Endothelial cell of umbilical vein (primary cell): ENCODE measurements around the gene GUF1. TPM values are rescaled to one million over a fixed set of nuclear protein-coding genes. Genes with fewer than 3 reads are reported as not detected.

Experiments used
- BruUV-seq: library from RNA; stranded (reverse); fragments of 400-500 nt; replicated peaks from 2 replicates; lab custom pipeline; 2021; lab: Mats Ljungman, UMichigan
- CTCF ChIA-PET: fragments of 300-600, 350-600 bp; sonication (Branson Sonifier 250); formaldehyde crosslinking; loops from one replicate; lab custom pipeline; 2021; ENCODE audit warnings: antibody characterized with exemption, inconsistent platforms; lab: Charles Lee
- POLR2A ChIA-PET: fragments of 300-600, 350-600 bp; sonication (Branson Sonifier 250); formaldehyde crosslinking; loops from one replicate; lab custom pipeline; 2021; ENCODE audit warnings: antibody characterized with exemption, inconsistent platforms; lab: Charles Lee
- DNase-seq: peaks from one replicate; pipeline ENCODE4 v3.0.0-alpha.2; 2011; ENCODE audit warnings: low read depth, low spot score
- FAIRE-seq: peaks from 2 replicates; lab custom pipeline; 2011; peaks lifted over from hg19 to GRCh38; lab: Jason Lieb, UNC
- H2AFZ ChIP-seq: 2 replicates; pipeline ENCODE4 v1.6.0; 2012; ENCODE audit warnings: low read depth, low read length, control low read depth, inconsistent platforms
- H3K27ac ChIP-seq: 2 replicates; pipeline ENCODE4 v1.5.1; 2011; ENCODE audit warnings: low read depth, mild to moderate bottlenecking, control low read depth, low read length, moderate library complexity; ENCODE audit not compliant: insufficient read depth
- H3K27me3 ChIP-seq, 2 experiments: 2 replicates each; pipeline versions ENCODE4 v1.6.0 to v1.6.1; 2011; ENCODE audit warnings: low read length in 2 of 2, mixed read lengths in 1 of 2; ENCODE audit not compliant: control insufficient read depth in 2 of 2, insufficient read depth in 2 of 2
- H3K36me3 ChIP-seq, 2 experiments: 2 replicates in 1 of 2; 3 replicates in 1 of 2; pipeline ENCODE4 v1.5.1; 2011; ENCODE audit warnings: low read length in 2 of 2, mild to moderate bottlenecking in 1 of 2, moderate library complexity in 1 of 2; ENCODE audit not compliant: control insufficient read depth in 2 of 2, insufficient read depth in 2 of 2; ENCODE audit errors: extremely low read depth in 1 of 2
- H3K4me1 ChIP-seq: 3 replicates; pipeline ENCODE4 v1.5.1; 2011; ENCODE audit warnings: mild to moderate bottlenecking, low read length; ENCODE audit not compliant: control insufficient read depth, insufficient read depth; ENCODE audit errors: extremely low read depth
- H3K4me2 ChIP-seq: 2 replicates; pipeline ENCODE4 v1.6.1; 2011; ENCODE audit warnings: low read length, control low read depth, mixed read lengths; ENCODE audit not compliant: insufficient read depth
- H3K4me3 ChIP-seq, 3 experiments: fragments of 200-600 bp in 1 of 3; sonication (generic), shearing (Covaris generic) in 1 of 3; replicated peaks in 1 of 3; 2 replicates each; pipeline ENCODE4 v1.5.1; 2011 to 2016; ENCODE audit warnings: control low read depth in 3 of 3, low read length in 3 of 3, mild to moderate bottlenecking in 2 of 3, inconsistent platforms in 1 of 3, low read depth in 1 of 3, moderate library complexity in 1 of 3; ENCODE audit not compliant: insufficient read depth in 1 of 3
- H3K79me2 ChIP-seq: 2 replicates; pipeline ENCODE4 v1.6.0; 2012; ENCODE audit warnings: low read length, inconsistent platforms; ENCODE audit not compliant: control insufficient read depth, insufficient read depth
- H3K9ac ChIP-seq: replicated peaks from 2 replicates; pipeline ENCODE3; 2011; ENCODE audit warnings: low read length, control low read depth; ENCODE audit not compliant: insufficient read depth; ENCODE audit errors: extremely low read depth
- H3K9me1 ChIP-seq: replicated peaks from 3 replicates; pipeline ENCODE4 v1.6.0; 2011; ENCODE audit warnings: mild to moderate bottlenecking, low read length; ENCODE audit not compliant: control insufficient read depth, insufficient read depth; ENCODE audit errors: extremely low read depth
- H3K9me3 ChIP-seq: replicated peaks from 2 replicates; pipeline ENCODE4 v1.5.1; 2012; ENCODE audit warnings: low read length, inconsistent platforms; ENCODE audit not compliant: control insufficient read depth, insufficient read depth
- H4K20me1 ChIP-seq: replicated peaks from 2 replicates; pipeline ENCODE3; 2011; ENCODE audit warnings: mild to moderate bottlenecking, low read length; ENCODE audit not compliant: control insufficient read depth, insufficient read depth; ENCODE audit errors: extremely low read depth
- EZH2 ChIP-seq: IDR thresholded peaks from 2 replicates; pipeline ENCODE4 v1.6.1; 2012; ENCODE audit warnings: borderline replicate concordance, low read depth, mild to moderate bottlenecking, moderate library complexity, low read length, inconsistent platforms; ENCODE audit not compliant: severe bottlenecking
- FOS ChIP-seq: IDR thresholded peaks from 2 replicates; pipeline ENCODE4 v1.6.1; 2011; ENCODE audit warnings: mild to moderate bottlenecking, low read length, moderate library complexity, borderline replicate concordance; ENCODE audit not compliant: insufficient read depth
- GATA2 ChIP-seq: IDR thresholded peaks from 2 replicates; pipeline ENCODE4 v1.7.0; 2011; ENCODE audit warnings: low read depth, mild to moderate bottlenecking, moderate library complexity, mixed read lengths, low read length; ENCODE audit not compliant: insufficient read length, insufficient read depth
- JUN ChIP-seq: IDR thresholded peaks from 2 replicates; pipeline ENCODE4 v1.6.1; 2011; ENCODE audit warnings: borderline replicate concordance, low read depth; ENCODE audit not compliant: insufficient read length, insufficient read depth
- MYC ChIP-seq: IDR thresholded peaks from one replicate; pipeline ENCODE4 v1.6.1; 2011; ENCODE audit warnings: mild to moderate bottlenecking, low read depth, low read length
- POLR2A ChIP-seq: IDR thresholded peaks from 2 replicates; pipeline ENCODE4 v1.6.1; 2012; ENCODE audit warnings: low read depth, mild to moderate bottlenecking, control low read depth, low read length
- POLR2AphosphoS5 ChIP-seq: IDR thresholded peaks from 2 replicates; pipeline ENCODE4 v1.6.1; 2012; ENCODE audit warnings: low read depth, mild to moderate bottlenecking, control low read depth, low read length, moderate library complexity; ENCODE audit not compliant: insufficient read depth
- dilution Hi-C: fragments of 300-500 bp; cut with MboI; formaldehyde crosslinking; loops from one replicate; pipeline ENCODE4 v1.15.0; 2019; ENCODE audit warnings: low sequenced_read_pairs; ENCODE audit not compliant: extremely low pct_ligation_motif_present
- intact Hi-C: fragments of 100-400 bp; cut with micrococcal nuclease; formaldehyde crosslinking; loops from one replicate; pipeline ENCODE4 v1.10.0; 2022
- polyA plus RNA-seq, 4 experiments: library from polyadenylated mRNA; depleted of rRNA in 3 of 4; stranded (reverse) in 3 of 4; unstranded in 1 of 4; fragments of >200 nt; gene quantifications; 2 replicates each; pipeline versions ENCODE4 v1.2.1 to v1.2.3, GENCODE V29; 2011 to 2012; ENCODE audit warnings: missing spikeins in 1 of 4
- total RNA-seq: library from RNA; stranded (reverse); gene quantifications from 2 replicates; pipeline ENCODE4 v1.2.3, GENCODE V29; 2021
- TF ChIP-seq, protein P1 (sequence below): IDR thresholded peaks from 2 replicates; pipeline ENCODE4 v1.6.1; 2011; ENCODE audit not compliant: insufficient read depth, insufficient read length
- TF ChIP-seq, protein P2 (sequence below), 2 donors: IDR thresholded peaks; 1 replicate in 1 of 2; 2 replicates in 1 of 2; pipeline ENCODE4 v1.5.1; 2011; ENCODE audit warnings: low read length in 2 of 2, mild to moderate bottlenecking in 2 of 2, moderate library complexity in 2 of 2, control low read depth in 1 of 2, inconsistent platforms in 1 of 2, low read depth in 1 of 2; ENCODE audit not compliant: insufficient read depth in 1 of 2; ENCODE audit errors: extremely low read depth in 1 of 2

GUF1 gene
- total and polyA plus RNA-seq, 2 donors (not counting 3 experiments of a cell fraction or from before 2014, with no cell fraction given), result 5.4 to 19.9 TPM

DNA sequence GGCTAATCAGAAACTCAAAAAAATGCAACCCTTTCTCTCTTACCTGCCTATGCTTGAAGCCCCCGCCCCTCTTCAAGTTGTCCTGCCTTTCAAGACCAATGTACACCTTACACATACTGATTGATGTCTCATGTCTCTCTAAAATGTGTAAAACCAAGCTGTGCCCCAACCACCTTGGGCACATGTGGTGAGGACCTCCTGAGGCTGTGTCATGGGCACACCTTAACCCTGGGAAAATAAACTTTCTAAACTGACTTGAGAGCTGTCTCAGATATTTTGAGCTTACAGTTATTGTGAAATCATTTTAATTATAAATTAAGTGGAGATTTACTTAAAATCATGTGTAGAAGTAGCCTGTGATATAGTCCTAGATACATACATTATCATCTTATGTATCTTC is 22.2 kb downstream of the GUF1 start:
- ChIA-PET CTCF (interaction anchor here (1.3 kb wide), 1 partner anchor 21 kb away, joined by 3 read pairs; no protein-coding TSS in a partner anchor), POLR2A (no interaction called here)
- Histone ChIP-seq H3K4me1 (no peaks in the 10 kb centered on the region), H4K20me1 (no peaks in the 10 kb centered on the region), H3K27ac (no peak overlapping the region), H3K79me2 (no peaks in the 10 kb centered on the region), H3K9me3 (no peaks in the 10 kb centered on the region), H3K27me3 (no peaks in the 10 kb centered on the region), H3K4me2 (no peak overlapping the region), H3K9me1 (no peaks in the 10 kb centered on the region), H3K9ac (no peak overlapping the region), H3K36me3 (peaks cover 9 to 18% of the 10 kb centered on the region in 2 experiments), H3K4me3 (no peak overlapping the region), H2AFZ (no peak overlapping the region)
- no peak for FAIRE-seq
- TF ChIP-seq JUN (no peak), MYC (no peak), EZH2 (no peak), GATA2 (no peak), POLR2A (no peak), POLR2AphosphoS5 (no peak), FOS (no peak)
- TF ChIP-seq, protein P1, sequence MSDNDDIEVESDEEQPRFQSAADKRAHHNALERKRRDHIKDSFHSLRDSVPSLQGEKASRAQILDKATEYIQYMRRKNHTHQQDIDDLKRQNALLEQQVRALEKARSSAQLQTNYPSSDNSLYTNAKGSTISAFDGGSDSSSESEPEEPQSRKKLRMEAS, result no peak
- TF ChIP-seq, protein P2, sequence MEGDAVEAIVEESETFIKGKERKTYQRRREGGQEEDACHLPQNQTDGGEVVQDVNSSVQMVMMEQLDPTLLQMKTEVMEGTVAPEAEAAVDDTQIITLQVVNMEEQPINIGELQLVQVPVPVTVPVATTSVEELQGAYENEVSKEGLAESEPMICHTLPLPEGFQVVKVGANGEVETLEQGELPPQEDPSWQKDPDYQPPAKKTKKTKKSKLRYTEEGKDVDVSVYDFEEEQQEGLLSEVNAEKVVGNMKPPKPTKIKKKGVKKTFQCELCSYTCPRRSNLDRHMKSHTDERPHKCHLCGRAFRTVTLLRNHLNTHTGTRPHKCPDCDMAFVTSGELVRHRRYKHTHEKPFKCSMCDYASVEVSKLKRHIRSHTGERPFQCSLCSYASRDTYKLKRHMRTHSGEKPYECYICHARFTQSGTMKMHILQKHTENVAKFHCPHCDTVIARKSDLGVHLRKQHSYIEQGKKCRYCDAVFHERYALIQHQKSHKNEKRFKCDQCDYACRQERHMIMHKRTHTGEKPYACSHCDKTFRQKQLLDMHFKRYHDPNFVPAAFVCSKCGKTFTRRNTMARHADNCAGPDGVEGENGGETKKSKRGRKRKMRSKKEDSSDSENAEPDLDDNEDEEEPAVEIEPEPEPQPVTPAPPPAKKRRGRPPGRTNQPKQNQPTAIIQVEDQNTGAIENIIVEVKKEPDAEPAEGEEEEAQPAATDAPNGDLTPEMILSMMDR (IDR thresholded peaks at IDR 0.05; ENCODE audit: extremely low read depth in 1 of 2, insufficient read depth in 1 of 2, low read depth in 1 of 2, low read length in 2 of 2), result no peak
- no TSS peak for BruUV-seq
- DNase-seq, result no peak
- intact Hi-C loops, result no loop called here
- dilution Hi-C loops, result no loop called here
